Osteoblast (primary cell): ENCODE measurements around the gene SON. TPM values are rescaled to one million over a fixed set of nuclear protein-coding genes. Genes with fewer than 3 reads are reported as not detected.

Experiments used
- DNase-seq: peaks from one replicate; pipeline ENCODE4 v3.0.0; 2011; ENCODE audit warnings: low spot score, mixed read lengths; ENCODE audit not compliant: insufficient read length; ENCODE audit errors: missing footprints
- H2AFZ ChIP-seq: 2 replicates; pipeline ENCODE4 v1.6.0; 2011; ENCODE audit warnings: mild to moderate bottlenecking, low read length
- H3K27ac ChIP-seq: 2 replicates; pipeline ENCODE4 v1.5.1; 2011; ENCODE audit warnings: mild to moderate bottlenecking, low read depth, low read length, moderate library complexity
- H3K27me3 ChIP-seq: 2 replicates; pipeline ENCODE4 v1.6.0; 2012; ENCODE audit warnings: mild to moderate bottlenecking, control low read depth, inconsistent platforms, low read length, moderate library complexity; ENCODE audit not compliant: insufficient read depth
- H3K36me3 ChIP-seq: 2 replicates; pipeline ENCODE4 v1.5.1; 2011; ENCODE audit warnings: mild to moderate bottlenecking, low read length, control low read depth, moderate library complexity; ENCODE audit not compliant: insufficient read depth
- H3K4me1 ChIP-seq: 2 replicates; pipeline ENCODE4 v1.5.1; 2011; ENCODE audit warnings: mild to moderate bottlenecking, low read length, control low read depth, moderate library complexity; ENCODE audit not compliant: insufficient read depth
- H3K4me2 ChIP-seq: 2 replicates; pipeline ENCODE4 v1.6.0; 2011; ENCODE audit warnings: mild to moderate bottlenecking, low read length; ENCODE audit not compliant: insufficient read depth
- H3K4me3 ChIP-seq: fragments of 200-600 bp; sonication (generic); 3 replicates; pipeline ENCODE4 v1.5.1; 2012; ENCODE audit warnings: mild to moderate bottlenecking, low read length, inconsistent platforms; ENCODE audit not compliant: insufficient read depth
- H3K79me2 ChIP-seq: 2 replicates; pipeline ENCODE4 v1.6.0; 2012; ENCODE audit warnings: mild to moderate bottlenecking, low read length, control low read depth, inconsistent platforms; ENCODE audit not compliant: insufficient read depth
- H3K9me3 ChIP-seq: 2 replicates; pipeline ENCODE4 v1.5.1; 2011; ENCODE audit warnings: low read depth, low read length, control low read depth
- H4K20me1 ChIP-seq: 2 replicates; pipeline ENCODE4 v1.6.0; 2012; ENCODE audit warnings: mild to moderate bottlenecking, low read length, control low read depth; ENCODE audit not compliant: insufficient read depth
- CTCF ChIP-seq: IDR thresholded peaks from 2 replicates; pipeline ENCODE4 v1.5.1; 2011; ENCODE audit warnings: mild to moderate bottlenecking, low read depth, low read length, moderate library complexity; ENCODE audit errors: extremely low read depth
- total RNA-seq: library from RNA; depleted of rRNA; stranded (reverse); fragments of >200 nt; gene quantifications from 2 replicates; pipeline ENCODE4 v1.2.3, GENCODE V29; 2012

The SON gene
- total RNA-seq, 1 donor = 137 TPM

DNA sequence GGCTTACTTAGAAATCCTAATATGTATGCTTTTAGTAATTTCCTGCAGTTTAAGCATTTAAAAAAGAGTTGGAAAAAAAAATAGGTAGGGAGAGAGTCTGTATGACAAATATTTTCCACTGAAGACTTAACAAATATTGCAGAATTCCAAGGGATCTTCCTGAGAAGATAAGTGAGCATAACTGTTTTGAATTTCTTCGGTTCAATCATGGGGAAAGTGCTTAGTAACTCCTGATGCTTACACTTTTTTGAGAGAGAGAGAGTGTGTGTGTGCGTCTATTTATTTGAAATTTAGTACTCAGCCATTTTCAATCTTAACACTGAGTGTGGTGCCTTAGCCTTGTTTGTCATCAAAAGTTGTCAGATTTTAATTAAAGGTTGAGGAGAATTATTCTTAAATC, 18.5 kb downstream of the SON start:
- no peak overlapping the region for H3K4me2 ChIP-seq
- peaks cover 89% of the 10 kb centered on the region for H3K79me2 ChIP-seq
- H3K36me3 ChIP-seq = peaks cover 70% of the 10 kb centered on the region
- H4K20me1 ChIP-seq = peaks cover 32% of the 10 kb centered on the region
- no peak for DNase-seq
- H3K27me3 ChIP-seq = no peaks in the 10 kb centered on the region
- H3K4me1 ChIP-seq = no peaks in the 10 kb centered on the region
- H3K4me3 ChIP-seq = no peak overlapping the region
- H3K9me3 ChIP-seq = no peaks in the 10 kb centered on the region
- H3K27ac ChIP-seq = no peak overlapping the region
- no peak for TF ChIP-seq CTCF
- H2AFZ ChIP-seq = no peak overlapping the region

GRCh38 chr21:33562389-33562788, 19.6 kb downstream of the SON start:
- TF ChIP-seq CTCF = no peak
- DNase-seq = no peak
- Histone ChIP-seq H3K27ac (no peak overlapping the region), H3K4me2 (no peak overlapping the region), H3K9me3 (no peaks in the 10 kb centered on the region), H3K36me3 (peaks cover 67% of the 10 kb centered on the region), H3K4me3 (no peak overlapping the region), H4K20me1 (peaks cover 23% of the 10 kb centered on the region), H3K4me1 (no peaks in the 10 kb centered on the region), H3K27me3 (no peaks in the 10 kb centered on the region), H2AFZ (no peak overlapping the region), H3K79me2 (peaks cover 87% of the 10 kb centered on the region)

DNA sequence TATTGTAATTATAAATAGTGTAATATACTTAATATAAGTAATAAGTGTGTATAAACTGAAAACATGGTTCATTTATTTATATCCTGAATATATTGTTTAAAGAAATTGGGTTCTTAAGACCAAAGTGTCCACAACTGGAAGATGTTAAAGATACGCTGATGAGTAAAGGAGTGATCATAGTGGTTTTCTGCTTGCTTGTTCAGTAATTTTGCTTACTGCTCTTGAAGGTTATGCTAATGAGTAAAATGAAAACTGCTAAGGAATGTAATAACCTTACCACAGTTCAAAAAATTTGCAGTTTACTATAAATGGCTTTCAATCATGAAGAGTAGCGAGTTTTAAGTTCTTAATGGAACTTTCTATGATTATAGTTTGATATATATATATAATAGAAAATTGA, 23.7 kb downstream of the SON start:
- no peaks in the 10 kb centered on the region for H3K9me3 ChIP-seq
- H3K4me3 ChIP-seq = no peak overlapping the region
- peaks cover 67% of the 10 kb centered on the region for H3K36me3 ChIP-seq
- H3K4me1 ChIP-seq = no peaks in the 10 kb centered on the region
- no peaks in the 10 kb centered on the region for H3K27me3 ChIP-seq
- H3K27ac ChIP-seq = no peak overlapping the region
- peaks cover under 1% of the 10 kb centered on the region for H4K20me1 ChIP-seq
- H2AFZ ChIP-seq = no peak overlapping the region
- H3K4me2 ChIP-seq = no peak overlapping the region
- H3K79me2 ChIP-seq = peaks cover 75% of the 10 kb centered on the region
- no peak for TF ChIP-seq CTCF
- DNase-seq = no peak

GRCh38 chr21:33567914-33568313, 25.1 kb downstream of the SON start:
- TF ChIP-seq CTCF = no peak
- Histone ChIP-seq H3K27me3 (no peaks in the 10 kb centered on the region), H4K20me1 (no peaks in the 10 kb centered on the region), H3K9me3 (no peaks in the 10 kb centered on the region), H3K4me2 (no peak overlapping the region), H3K79me2 (peaks cover 71% of the 10 kb centered on the region), H3K4me3 (no peak overlapping the region), H3K36me3 (peaks cover 66% of the 10 kb centered on the region), H2AFZ (no peak overlapping the region), H3K27ac (no peak overlapping the region), H3K4me1 (no peaks in the 10 kb centered on the region)
- DNase-seq = no peak
